Right lobe of liver (tissue), 6 donors: ENCODE data around the gene METTL13. TPM values are rescaled to one million over a fixed set of nuclear protein-coding genes. Genes with fewer than 3 reads are reported as not detected.
A peak's percentile ranks its signal among the peaks of the same experiment; 100 is the strongest.

ENCODE experiments used
- ATAC-seq, 4 donors: fragments of 200-7000 bp; cut with Tn5 transposase; one replicate each; pipeline ENCODE4 v1.9.1; 2020; ENCODE audit warnings: mild to moderate bottlenecking in 4 of 4, moderate library complexity in 4 of 4
- DNase-seq, 3 donors: peaks; one replicate each; pipeline ENCODE4 v3.0.0-alpha.2; 2020
- H3K27ac ChIP-seq, 3 donors: fragments of 200-600 bp; one replicate each; pipeline ENCODE4 v1.8.0; 2022
- H3K27me3 ChIP-seq, 2 donors: fragments of 200-600 bp; one replicate each; pipeline ENCODE4 v1.8.0; 2022
- H3K36me3 ChIP-seq, 4 donors: fragments of 200-600 bp; sonication (generic) in 1 of 4; one replicate each; pipeline versions ENCODE4 v1.5.1 to v1.8.0; 2017 to 2022; ENCODE audit warnings: control low read depth in 1 of 4
- H3K4me1 ChIP-seq, 4 donors: fragments of 200-600 bp; sonication (generic) in 1 of 4; one replicate each; pipeline versions ENCODE4 v1.5.1 to v1.8.0; 2017 to 2022; ENCODE audit warnings: control low read depth in 1 of 4
- H3K4me3 ChIP-seq, 3 donors: fragments of 200-600 bp; one replicate each; pipeline ENCODE4 v1.8.0; 2022
- H3K9me3 ChIP-seq, 4 donors: fragments of 200-600 bp; sonication (generic) in 1 of 4; one replicate each; pipeline versions ENCODE4 v1.5.1 to v1.8.0; 2017 to 2022; ENCODE audit warnings: control low read depth in 1 of 4
- POLR2A ChIP-seq: fragments of 450-650 bp; IDR thresholded peaks from one replicate; pipeline ENCODE4 v1.6.1; 2017; ENCODE audit warnings: antibody characterized with exemption, mild to moderate bottlenecking
- WGBS: methylation state at CpG from one replicate; pipeline ENCODE4 v1.1.6; 2018; ENCODE audit warnings: low coverage, low lambda C conversion rate; ENCODE audit not compliant: insufficient coverage; ENCODE audit errors: missing lambda C conversion rate; 5-methylcytosine and 5-hydroxymethylcytosine counted together
- intact Hi-C, 2 donors: fragments of 100-400 bp; cut with DNase I; formaldehyde crosslinking; loops; one replicate each; pipeline versions ENCODE4 v1.11.2 to v1.14.1; 2022
- total RNA-seq, 6 experiments: library from RNA; depleted of rRNA in 2 of 6; stranded (reverse); fragments of >200 nt in 2 of 6; fragmentation: NEBNext Ultra II Directional in 3 of 6; extraction: Animal tissue kit (Norgen Biotek cat#: 25700) in 3 of 6; gene quantifications; one replicate each; pipeline versions ENCODE4 v1.1.0 to v1.2.4, GENCODE V29; 2016 to 2023
- TF ChIP-seq, protein P1 (sequence below), 4 donors: fragments of 200-600 bp in 3 of 4; fragments of 450-650 bp in 1 of 4; IDR thresholded peaks; one replicate each; pipeline versions ENCODE4 v1.5.1 to v1.8.0; 2016 to 2022; ENCODE audit warnings: antibody characterized with exemption in 4 of 4, mild to moderate bottlenecking in 2 of 4
- donor health status: DM: no; HTN: yes; CAD: no.
- donor health status: DM: no; HTN: no; CAD: no.
- donor health status: DM: no; HTN: no; CAD: no.
- donor health status: DM: no; HTN: yes; CAD: no.
- donor health status: DM: no; HTN: yes; CAD: no.

The METTL13 gene
- total RNA-seq, 6 experiments from 2014 or later: 8.9 to 14.4 (median 11.9) TPM

DNA sequence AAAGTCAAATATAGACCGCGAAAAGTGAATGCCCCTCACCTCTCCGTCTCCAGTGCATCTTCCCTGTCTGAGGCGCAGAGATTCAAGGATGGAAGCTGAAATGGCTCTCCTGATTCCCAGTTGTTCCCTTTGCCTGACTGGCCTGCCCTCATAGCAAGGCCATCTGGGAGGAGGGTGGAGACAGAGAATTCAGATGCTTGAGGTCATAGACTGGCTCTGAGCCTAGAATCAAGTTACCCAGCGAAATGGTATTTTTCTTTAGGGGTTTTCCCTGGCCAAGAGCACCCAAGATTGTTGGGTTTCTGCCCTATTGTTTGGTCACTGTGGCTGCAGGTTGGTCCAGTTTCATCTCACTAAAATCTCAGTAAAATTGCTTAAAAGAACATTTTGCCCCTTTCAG, 7.2 kb downstream of the METTL13 start:
- ATAC-seq: peak in 1 of 4 donors; percentile 52
- H3K27ac ChIP-seq: no peak overlapping the region
- no peak for DNase-seq
- no peak overlapping the region for H3K4me3 ChIP-seq
- H3K27me3 ChIP-seq: no peaks in the 10 kb centered on the region
- H3K4me1 ChIP-seq: no peaks in the 10 kb centered on the region
- TF ChIP-seq, protein P1, sequence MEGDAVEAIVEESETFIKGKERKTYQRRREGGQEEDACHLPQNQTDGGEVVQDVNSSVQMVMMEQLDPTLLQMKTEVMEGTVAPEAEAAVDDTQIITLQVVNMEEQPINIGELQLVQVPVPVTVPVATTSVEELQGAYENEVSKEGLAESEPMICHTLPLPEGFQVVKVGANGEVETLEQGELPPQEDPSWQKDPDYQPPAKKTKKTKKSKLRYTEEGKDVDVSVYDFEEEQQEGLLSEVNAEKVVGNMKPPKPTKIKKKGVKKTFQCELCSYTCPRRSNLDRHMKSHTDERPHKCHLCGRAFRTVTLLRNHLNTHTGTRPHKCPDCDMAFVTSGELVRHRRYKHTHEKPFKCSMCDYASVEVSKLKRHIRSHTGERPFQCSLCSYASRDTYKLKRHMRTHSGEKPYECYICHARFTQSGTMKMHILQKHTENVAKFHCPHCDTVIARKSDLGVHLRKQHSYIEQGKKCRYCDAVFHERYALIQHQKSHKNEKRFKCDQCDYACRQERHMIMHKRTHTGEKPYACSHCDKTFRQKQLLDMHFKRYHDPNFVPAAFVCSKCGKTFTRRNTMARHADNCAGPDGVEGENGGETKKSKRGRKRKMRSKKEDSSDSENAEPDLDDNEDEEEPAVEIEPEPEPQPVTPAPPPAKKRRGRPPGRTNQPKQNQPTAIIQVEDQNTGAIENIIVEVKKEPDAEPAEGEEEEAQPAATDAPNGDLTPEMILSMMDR (IDR thresholded peaks at IDR 0.05): no peak
- no peak for TF ChIP-seq POLR2A
- peaks cover 0 to 89% (median 33%) of the 10 kb centered on the region in 4 donors for H3K36me3 ChIP-seq
- WGBS: 84% methylated on average over 5 of the region's 5 CpGs
- no peaks in the 10 kb centered on the region for H3K9me3 ChIP-seq
- intact Hi-C loops: no loop called here

DNA sequence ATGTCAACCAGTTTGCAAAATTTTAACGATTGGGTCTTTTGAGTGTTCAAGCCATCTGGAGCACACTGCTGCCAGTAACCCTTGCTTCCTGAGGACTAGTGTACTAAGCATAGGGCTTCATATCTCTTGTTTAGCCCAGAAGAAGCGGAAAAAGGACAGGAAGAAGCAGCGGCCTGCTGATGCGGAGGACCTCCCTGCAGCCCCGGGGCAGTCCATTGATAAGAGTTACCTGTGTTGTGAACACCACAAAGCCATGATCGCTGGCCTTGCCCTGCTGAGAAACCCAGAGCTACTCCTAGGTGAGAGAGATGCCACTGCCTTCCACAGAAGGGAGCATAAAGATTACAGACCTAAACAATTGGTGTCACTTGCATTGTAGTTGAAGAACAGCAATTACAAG, 8.9 kb downstream of the METTL13 start:
- 67% methylated on average over 1 of the region's 6 CpGs for WGBS
- intact Hi-C loops: no loop called here
- peaks cover 0 to 99% (median 37%) of the 10 kb centered on the region in 4 donors for H3K36me3 ChIP-seq
- no peaks in the 10 kb centered on the region for H3K9me3 ChIP-seq
- no peaks in the 10 kb centered on the region for H3K27me3 ChIP-seq
- ATAC-seq (no peak), DNase-seq (no peak)
- H3K4me3 ChIP-seq: no peak overlapping the region
- peaks cover 0 to 1% (median 0%) of the 10 kb centered on the region in 4 donors for H3K4me1 ChIP-seq
- no peak overlapping the region for H3K27ac ChIP-seq
- TF ChIP-seq POLR2A: no peak
- TF ChIP-seq, protein P1 (IDR thresholded peaks at IDR 0.05): no peak

DNA sequence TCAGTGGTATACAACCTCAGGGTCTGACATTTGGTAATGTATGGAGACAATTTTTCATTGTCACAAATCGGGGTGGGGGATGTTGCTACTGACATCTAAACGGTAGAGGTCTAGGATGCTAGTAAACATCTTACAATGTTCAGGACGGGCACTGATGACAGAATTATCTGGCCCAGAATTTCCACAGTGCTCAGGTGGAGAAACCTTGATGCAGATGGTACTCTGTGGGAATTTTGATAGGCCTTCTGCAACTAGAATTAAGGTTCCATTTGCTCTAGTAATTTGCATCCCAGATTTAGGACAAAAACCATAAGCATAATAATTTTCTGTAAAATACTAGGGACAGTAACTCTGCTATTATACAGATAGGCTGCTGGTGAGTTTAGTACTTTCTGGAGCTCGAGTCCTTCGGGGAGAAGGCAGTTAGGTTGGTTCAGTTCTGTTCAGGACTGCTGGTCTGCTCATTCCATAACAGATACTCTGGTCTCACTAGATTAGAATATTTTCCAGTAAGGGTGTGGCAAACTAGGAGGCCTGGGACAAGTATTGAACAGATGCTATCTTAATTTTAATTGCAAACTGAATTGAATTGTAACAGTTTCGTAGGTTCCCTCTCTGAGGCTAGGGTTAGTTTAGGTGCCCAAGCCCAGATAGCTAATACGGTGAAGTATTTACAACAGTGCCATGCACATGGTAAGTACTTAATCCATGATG, 11.4 kb downstream of the METTL13 start:
- H3K9me3 ChIP-seq: no peaks in the 10 kb centered on the region
- peaks cover 0 to 85% (median 25%) of the 10 kb centered on the region in 4 donors for H3K36me3 ChIP-seq
- peaks cover 0 to 3% (median 0%) of the 10 kb centered on the region in 4 donors for H3K4me1 ChIP-seq
- ATAC-seq (no peak), DNase-seq (no peak)
- H3K27me3 ChIP-seq: no peaks in the 10 kb centered on the region
- intact Hi-C loops: no loop called here
- no peak overlapping the region for H3K4me3 ChIP-seq
- 93% methylated on average over 5 of the region's 7 CpGs for WGBS
- TF ChIP-seq, protein P1 (IDR thresholded peaks at IDR 0.05): no peak
- no peak for TF ChIP-seq POLR2A
- no peak overlapping the region for H3K27ac ChIP-seq

DNA sequence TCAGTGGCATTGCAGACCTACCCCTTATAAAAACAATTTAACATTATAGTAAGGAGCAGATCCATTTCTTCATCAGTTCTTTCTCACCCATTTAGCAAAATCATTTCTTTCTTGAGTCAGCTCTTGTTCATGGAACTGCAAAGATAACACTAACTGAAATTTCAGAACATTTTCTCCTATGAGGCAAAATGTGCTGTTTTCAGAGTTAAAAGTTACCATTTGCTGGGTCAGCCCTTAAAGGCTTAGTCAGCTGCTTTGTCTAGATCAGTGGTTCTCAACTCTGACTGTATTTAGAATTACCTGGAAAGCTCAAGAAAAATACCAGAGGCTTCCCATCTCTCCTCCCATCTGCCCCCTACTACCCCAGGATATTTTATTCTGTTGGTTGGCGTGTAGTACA, 12.2 kb downstream of the METTL13 start:
- Histone ChIP-seq H3K4me1 (peaks cover 0 to 3% (median 0%) of the 10 kb centered on the region in 4 donors), H3K9me3 (no peaks in the 10 kb centered on the region), H3K4me3 (no peak overlapping the region), H3K27ac (no peak overlapping the region), H3K27me3 (no peaks in the 10 kb centered on the region), H3K36me3 (peaks cover 0 to 77% (median 23%) of the 10 kb centered on the region in 4 donors)
- no peak for TF ChIP-seq POLR2A
- TF ChIP-seq, protein P1 (IDR thresholded peaks at IDR 0.05): no peak
- ATAC-seq (no peak), DNase-seq (no peak)
- intact Hi-C loops: no loop called here
- WGBS: 100% methylated on average over 1 of the region's 1 CpG
